C4-2B (cell line): Measurements from ENCODE around the gene RADIL.

Source experiments
- CTCF ChIP-seq: fragments of 450-650 bp; conservative IDR thresholded peaks from 2 replicates; pipeline ENCODE4 v1.5.1; 2017; ENCODE audit warnings: mild to moderate bottlenecking
- ZFX ChIP-seq: fragments of 450-650 bp; IDR thresholded peaks from 2 replicates; pipeline ENCODE4 v1.6.1; 2017

GRCh38 chr7:4764402-4765007 lies 119.0 kb downstream of the RADIL start:
- no peak for TF ChIP-seq CTCF
- no peak for TF ChIP-seq ZFX
